GM23338 (cell line): ENCODE results near the gene PLBD1. TPM values are rescaled to one million over a fixed set of nuclear protein-coding genes. Genes with fewer than 3 reads are reported as not detected.

Experiments
- ATAC-seq: fragments of 200-7000 bp; cut with Tn5 transposase; 3 replicates; pipeline ENCODE4 v1.9.1; 2020
- DNase-seq: peaks from one replicate; pipeline ENCODE4 v3.0.0-alpha.2; 2015; ENCODE audit warnings: low spot score
- H2AFZ ChIP-seq: fragments of 200-600 bp; sonication (generic); 2 replicates; pipeline ENCODE4 v1.8.0; 2016; ENCODE audit warnings: antibody characterized with exemption, mild to moderate bottlenecking, moderate library complexity
- H3F3A ChIP-seq: fragments of 200-600 bp; sonication (generic); replicated peaks from 2 replicates; pipeline ENCODE4 v1.8.0; 2017; ENCODE audit warnings: antibody characterized with exemption, mixed run types, low read depth
- H3K27ac ChIP-seq: fragments of 200-600 bp; sonication (generic); 2 replicates; pipeline ENCODE4 v1.6.1; 2016; ENCODE audit warnings: low read depth
- H3K27me3 ChIP-seq: fragments of 200-600 bp; sonication (generic); 2 replicates; pipeline ENCODE4 v1.8.0; 2016; ENCODE audit warnings: mild to moderate bottlenecking, mixed run types, moderate library complexity; ENCODE audit not compliant: insufficient read depth
- H3K36me3 ChIP-seq: fragments of 200-600 bp; sonication (generic); 2 replicates; pipeline ENCODE4 v1.8.0; 2016; ENCODE audit warnings: mild to moderate bottlenecking; ENCODE audit not compliant: insufficient read depth
- H3K4me1 ChIP-seq: fragments of 200-600 bp; sonication (generic); 2 replicates; pipeline ENCODE4 v1.8.0; 2016; ENCODE audit warnings: mild to moderate bottlenecking, moderate library complexity; ENCODE audit not compliant: insufficient read depth
- H3K4me2 ChIP-seq: fragments of 200-600 bp; sonication (generic); 2 replicates; pipeline ENCODE4 v1.7.1; 2017; ENCODE audit warnings: mixed run types
- H3K4me3 ChIP-seq: fragments of 200-600 bp; sonication (generic); 2 replicates; pipeline ENCODE4 v1.6.1; 2016; ENCODE audit warnings: mixed run types
- H3K79me2 ChIP-seq: fragments of 200-600 bp; sonication (generic); replicated peaks from 2 replicates; pipeline ENCODE4 v1.8.0; 2017; ENCODE audit warnings: mild to moderate bottlenecking; ENCODE audit not compliant: insufficient read depth
- H3K9me2 ChIP-seq: fragments of 200-600 bp; sonication (generic); 2 replicates; pipeline ENCODE4 v1.8.0; 2017; ENCODE audit not compliant: insufficient read depth
- H4K20me1 ChIP-seq: fragments of 200-600 bp; sonication (generic); replicated peaks from 2 replicates; pipeline ENCODE4 v1.8.0; 2017; ENCODE audit warnings: mild to moderate bottlenecking; ENCODE audit not compliant: insufficient read depth
- H3K27ac Mint-ChIP-seq: 2 replicates; pipeline ENCODE4 v1.8.0; 2020; ENCODE audit warnings: inconsistent platforms, mild to moderate bottlenecking, moderate library complexity, mixed read lengths
- H3K27me3 Mint-ChIP-seq: 3 replicates; pipeline ENCODE4 v1.8.0; 2022; ENCODE audit warnings: low read depth, mild to moderate bottlenecking, moderate library complexity, mixed read lengths, inconsistent platforms; ENCODE audit not compliant: insufficient read depth, poor library complexity
- H3K36me3 Mint-ChIP-seq: 3 replicates; pipeline ENCODE4 v1.8.0; 2021; ENCODE audit warnings: low read depth, mild to moderate bottlenecking, inconsistent platforms, moderate library complexity, mixed read lengths
- H3K4me1 Mint-ChIP-seq: 3 replicates; pipeline ENCODE4 v1.8.0; 2020; ENCODE audit warnings: mild to moderate bottlenecking, inconsistent platforms, mixed read lengths
- H3K4me3 Mint-ChIP-seq: 3 replicates; pipeline ENCODE4 v1.8.0; 2021; ENCODE audit warnings: moderate library complexity, mild to moderate bottlenecking, inconsistent platforms, mixed read lengths
- H3K9me3 Mint-ChIP-seq: 3 replicates; pipeline ENCODE4 v1.8.0; 2020; ENCODE audit warnings: moderate library complexity, mild to moderate bottlenecking, inconsistent platforms, mixed read lengths
- JUNB ChIP-seq: IDR thresholded peaks from one replicate; pipeline ENCODE4 v1.6.1; 2016; ENCODE audit warnings: antibody characterized with exemption; ENCODE audit not compliant: unreplicated experiment
- NANOG ChIP-seq: IDR thresholded peaks from 2 replicates; pipeline ENCODE4 v1.6.1; 2016; ENCODE audit warnings: antibody characterized with exemption, borderline replicate concordance
- polyA plus RNA-seq: library from polyadenylated mRNA; unstranded; fragments of >200 nt; fragmentation: Nextera tagmentation; extraction: Ambion mirVana; gene quantifications from 2 replicates; pipeline ENCODE4 v1.2.1, GENCODE V29; 2016
- total RNA-seq: library from RNA; depleted of rRNA; stranded (reverse); fragments of >200 nt; shearing (Covaris generic); gene quantifications from 2 replicates; pipeline ENCODE4 v1.2.3, GENCODE V29; 2014
- TF ChIP-seq, protein P1 (sequence below): fragments of 250-450 bp; sonication (Bioruptor Pico); IDR thresholded peaks from 2 replicates; pipeline ENCODE4 v1.5.0; 2020; ENCODE audit warnings: mild to moderate bottlenecking, moderate library complexity
- TF ChIP-seq, protein P2 (sequence below), 2 experiments: fragments of 200-600 bp in 1 of 2; sonication (generic) in 1 of 2; conservative IDR thresholded peaks; 2 replicates each; pipeline versions ENCODE4 v1.5.1 to v1.6.1; 2016 to 2017; ENCODE audit warnings: antibody characterized with exemption in 2 of 2, low read depth in 2 of 2, mild to moderate bottlenecking in 2 of 2, moderate library complexity in 1 of 2
- TF ChIP-seq, protein P3 (sequence below): IDR thresholded peaks from 2 replicates; pipeline ENCODE4 v1.6.1; 2016; ENCODE audit warnings: antibody characterized with exemption

Gene PLBD1
- total and polyA plus RNA-seq, 2 experiments from 2014 or later = 10.2 to 16.3 TPM

DNA sequence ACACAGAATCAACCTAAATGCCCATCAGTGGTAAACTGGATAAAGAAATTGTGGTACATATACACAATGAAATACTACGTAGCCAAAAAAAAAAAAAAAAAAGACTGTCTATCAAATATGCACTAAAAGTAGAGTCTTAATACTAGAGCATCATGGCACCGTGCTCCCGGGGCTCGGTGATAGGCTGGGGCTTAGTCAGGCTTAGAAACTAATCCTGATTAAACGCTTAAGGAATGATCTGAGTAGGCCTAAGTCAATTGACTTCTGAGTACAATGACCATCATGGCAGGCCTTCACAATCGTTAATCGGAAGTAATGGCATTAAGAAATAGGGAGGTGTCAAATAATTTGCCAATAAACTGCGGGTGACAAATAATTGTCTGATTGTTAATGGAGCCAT lies 9.7 kb downstream of the PLBD1 start (continued):
- TF ChIP-seq, protein P1, sequence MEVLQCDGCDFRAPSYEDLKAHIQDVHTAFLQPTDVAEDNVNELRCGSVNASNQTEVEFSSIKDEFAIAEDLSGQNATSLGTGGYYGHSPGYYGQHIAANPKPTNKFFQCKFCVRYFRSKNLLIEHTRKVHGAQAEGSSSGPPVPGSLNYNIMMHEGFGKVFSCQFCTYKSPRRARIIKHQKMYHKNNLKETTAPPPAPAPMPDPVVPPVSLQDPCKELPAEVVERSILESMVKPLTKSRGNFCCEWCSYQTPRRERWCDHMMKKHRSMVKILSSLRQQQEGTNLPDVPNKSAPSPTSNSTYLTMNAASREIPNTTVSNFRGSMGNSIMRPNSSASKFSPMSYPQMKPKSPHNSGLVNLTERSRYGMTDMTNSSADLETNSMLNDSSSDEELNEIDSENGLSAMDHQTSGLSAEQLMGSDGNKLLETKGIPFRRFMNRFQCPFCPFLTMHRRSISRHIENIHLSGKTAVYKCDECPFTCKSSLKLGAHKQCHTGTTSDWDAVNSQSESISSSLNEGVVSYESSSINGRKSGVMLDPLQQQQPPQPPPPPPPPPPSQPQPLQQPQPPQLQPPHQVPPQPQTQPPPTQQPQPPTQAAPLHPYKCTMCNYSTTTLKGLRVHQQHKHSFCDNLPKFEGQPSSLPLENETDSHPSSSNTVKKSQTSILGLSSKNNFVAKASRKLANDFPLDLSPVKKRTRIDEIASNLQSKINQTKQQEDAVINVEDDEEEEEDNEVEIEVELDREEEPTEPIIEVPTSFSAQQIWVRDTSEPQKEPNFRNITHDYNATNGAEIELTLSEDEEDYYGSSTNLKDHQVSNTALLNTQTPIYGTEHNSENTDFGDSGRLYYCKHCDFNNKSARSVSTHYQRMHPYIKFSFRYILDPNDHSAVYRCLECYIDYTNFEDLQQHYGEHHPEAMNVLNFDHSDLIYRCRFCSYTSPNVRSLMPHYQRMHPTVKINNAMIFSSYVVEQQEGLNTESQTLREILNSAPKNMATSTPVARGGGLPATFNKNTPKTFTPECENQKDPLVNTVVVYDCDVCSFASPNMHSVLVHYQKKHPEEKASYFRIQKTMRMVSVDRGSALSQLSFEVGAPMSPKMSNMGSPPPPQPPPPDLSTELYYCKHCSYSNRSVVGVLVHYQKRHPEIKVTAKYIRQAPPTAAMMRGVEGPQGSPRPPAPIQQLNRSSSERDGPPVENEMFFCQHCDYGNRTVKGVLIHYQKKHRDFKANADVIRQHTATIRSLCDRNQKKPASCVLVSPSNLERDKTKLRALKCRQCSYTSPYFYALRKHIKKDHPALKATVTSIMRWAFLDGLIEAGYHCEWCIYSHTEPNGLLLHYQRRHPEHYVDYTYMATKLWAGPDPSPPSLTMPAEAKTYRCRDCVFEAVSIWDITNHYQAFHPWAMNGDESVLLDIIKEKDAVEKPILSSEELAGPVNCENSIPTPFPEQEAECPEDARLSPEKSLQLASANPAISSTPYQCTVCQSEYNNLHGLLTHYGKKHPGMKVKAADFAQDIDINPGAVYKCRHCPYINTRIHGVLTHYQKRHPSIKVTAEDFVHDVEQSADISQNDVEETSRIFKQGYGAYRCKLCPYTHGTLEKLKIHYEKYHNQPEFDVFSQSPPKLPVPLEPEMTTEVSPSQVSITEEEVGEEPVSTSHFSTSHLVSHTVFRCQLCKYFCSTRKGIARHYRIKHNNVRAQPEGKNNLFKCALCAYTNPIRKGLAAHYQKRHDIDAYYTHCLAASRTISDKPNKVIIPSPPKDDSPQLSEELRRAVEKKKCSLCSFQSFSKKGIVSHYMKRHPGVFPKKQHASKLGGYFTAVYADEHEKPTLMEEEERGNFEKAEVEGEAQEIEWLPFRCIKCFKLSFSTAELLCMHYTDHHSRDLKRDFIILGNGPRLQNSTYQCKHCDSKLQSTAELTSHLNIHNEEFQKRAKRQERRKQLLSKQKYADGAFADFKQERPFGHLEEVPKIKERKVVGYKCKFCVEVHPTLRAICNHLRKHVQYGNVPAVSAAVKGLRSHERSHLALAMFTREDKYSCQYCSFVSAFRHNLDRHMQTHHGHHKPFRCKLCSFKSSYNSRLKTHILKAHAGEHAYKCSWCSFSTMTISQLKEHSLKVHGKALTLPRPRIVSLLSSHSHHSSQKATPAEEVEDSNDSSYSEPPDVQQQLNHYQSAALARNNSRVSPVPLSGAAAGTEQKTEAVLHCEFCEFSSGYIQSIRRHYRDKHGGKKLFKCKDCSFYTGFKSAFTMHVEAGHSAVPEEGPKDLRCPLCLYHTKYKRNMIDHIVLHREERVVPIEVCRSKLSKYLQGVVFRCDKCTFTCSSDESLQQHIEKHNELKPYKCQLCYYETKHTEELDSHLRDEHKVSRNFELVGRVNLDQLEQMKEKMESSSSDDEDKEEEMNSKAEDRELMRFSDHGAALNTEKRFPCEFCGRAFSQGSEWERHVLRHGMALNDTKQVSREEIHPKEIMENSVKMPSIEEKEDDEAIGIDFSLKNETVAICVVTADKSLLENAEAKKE (CRISPR knock-in tag) = no peak
- TF ChIP-seq, protein P2, sequence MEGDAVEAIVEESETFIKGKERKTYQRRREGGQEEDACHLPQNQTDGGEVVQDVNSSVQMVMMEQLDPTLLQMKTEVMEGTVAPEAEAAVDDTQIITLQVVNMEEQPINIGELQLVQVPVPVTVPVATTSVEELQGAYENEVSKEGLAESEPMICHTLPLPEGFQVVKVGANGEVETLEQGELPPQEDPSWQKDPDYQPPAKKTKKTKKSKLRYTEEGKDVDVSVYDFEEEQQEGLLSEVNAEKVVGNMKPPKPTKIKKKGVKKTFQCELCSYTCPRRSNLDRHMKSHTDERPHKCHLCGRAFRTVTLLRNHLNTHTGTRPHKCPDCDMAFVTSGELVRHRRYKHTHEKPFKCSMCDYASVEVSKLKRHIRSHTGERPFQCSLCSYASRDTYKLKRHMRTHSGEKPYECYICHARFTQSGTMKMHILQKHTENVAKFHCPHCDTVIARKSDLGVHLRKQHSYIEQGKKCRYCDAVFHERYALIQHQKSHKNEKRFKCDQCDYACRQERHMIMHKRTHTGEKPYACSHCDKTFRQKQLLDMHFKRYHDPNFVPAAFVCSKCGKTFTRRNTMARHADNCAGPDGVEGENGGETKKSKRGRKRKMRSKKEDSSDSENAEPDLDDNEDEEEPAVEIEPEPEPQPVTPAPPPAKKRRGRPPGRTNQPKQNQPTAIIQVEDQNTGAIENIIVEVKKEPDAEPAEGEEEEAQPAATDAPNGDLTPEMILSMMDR (conservative IDR thresholded peaks at IDR 0.05; ENCODE audit: low read depth in 2 of 2) = no peak
- TF ChIP-seq NANOG (no peak), JUNB (no peak)
- TF ChIP-seq, protein P3, sequence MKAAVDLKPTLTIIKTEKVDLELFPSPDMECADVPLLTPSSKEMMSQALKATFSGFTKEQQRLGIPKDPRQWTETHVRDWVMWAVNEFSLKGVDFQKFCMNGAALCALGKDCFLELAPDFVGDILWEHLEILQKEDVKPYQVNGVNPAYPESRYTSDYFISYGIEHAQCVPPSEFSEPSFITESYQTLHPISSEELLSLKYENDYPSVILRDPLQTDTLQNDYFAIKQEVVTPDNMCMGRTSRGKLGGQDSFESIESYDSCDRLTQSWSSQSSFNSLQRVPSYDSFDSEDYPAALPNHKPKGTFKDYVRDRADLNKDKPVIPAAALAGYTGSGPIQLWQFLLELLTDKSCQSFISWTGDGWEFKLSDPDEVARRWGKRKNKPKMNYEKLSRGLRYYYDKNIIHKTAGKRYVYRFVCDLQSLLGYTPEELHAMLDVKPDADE = no peak

DNA sequence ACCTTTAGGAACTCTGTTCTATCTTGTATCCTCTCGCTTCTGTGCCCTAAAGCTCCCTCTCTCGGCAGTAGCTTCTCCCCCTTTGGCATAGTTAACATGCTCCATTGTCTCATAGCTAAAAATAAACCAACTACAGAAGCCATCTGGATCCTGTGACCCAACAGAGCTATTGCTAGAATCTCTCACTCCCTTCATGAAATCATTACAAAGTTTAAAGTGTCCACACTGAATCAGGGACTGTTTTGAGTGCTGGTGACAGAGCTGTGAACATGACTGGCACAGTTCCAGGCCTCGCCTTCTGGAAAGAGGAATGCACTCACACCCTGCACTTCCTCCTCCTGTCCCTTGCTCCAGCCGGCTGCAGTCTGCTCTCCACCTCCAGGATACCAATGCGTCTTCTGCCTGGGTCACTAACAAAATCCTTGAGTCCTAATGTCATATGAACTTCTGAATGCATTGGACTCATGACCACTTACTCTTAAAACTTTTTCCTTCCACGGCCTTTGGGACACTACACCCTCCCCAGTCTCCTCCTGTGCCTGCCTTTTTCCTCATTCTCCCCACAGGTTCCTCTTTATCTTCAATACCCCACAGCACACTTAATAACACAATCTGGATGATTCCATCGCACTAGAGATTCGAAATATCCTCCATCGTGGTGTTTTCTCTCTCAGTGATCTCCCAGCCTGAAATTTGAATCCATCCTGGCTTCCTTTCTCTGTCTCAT lies 13.2 kb downstream of the PLBD1 start:
- peak; percentile 72 for ATAC-seq

More for the DNA sequence above, 13.2 kb downstream of the PLBD1 start:
- Histone ChIP-seq H3K27ac (no peak overlapping the region), H3K9me2 (0 out of 2 replicates have a peak, but pooled peaks cover 7% of the 10 kb centered on the region), H3K4me1 (no peaks in the 10 kb centered on the region), H2AFZ (peak overlapping the region; percentile 78; the same call in 1 of the 2 replicates), H3K79me2 (no peaks in the 10 kb centered on the region), H3K4me2 (no peak overlapping the region), H3F3A (no peaks in the 10 kb centered on the region), H3K36me3 (no peaks in the 10 kb centered on the region), H4K20me1 (no peaks in the 10 kb centered on the region), H3K27me3 (no peaks in the 10 kb centered on the region), H3K4me3 (no peak overlapping the region)
- Mint-ChIP-seq H3K4me3 (no peak overlapping the region), H3K27me3 (no peaks in the 10 kb centered on the region), H3K4me1 (no peaks in the 10 kb centered on the region), H3K36me3 (no peaks in the 10 kb centered on the region), H3K27ac (no peak overlapping the region), H3K9me3 (no peaks in the 10 kb centered on the region; the same call in 2 of the 3 replicates)
- TF ChIP-seq, protein P2 (conservative IDR thresholded peaks at IDR 0.05; ENCODE audit: low read depth in 2 of 2) = peak in 1 of 2 experiments; percentile 17; a peak in 1 of 4 replicates
- TF ChIP-seq NANOG = no peak
- DNase-seq = no peak
